ENCODE results near the gene RETREG1.

GRCh38 chr5:16510098-16510497 lies 106.7 kb downstream of the RETREG1 start:
- TF ChIP-seq EZH2 (IDR thresholded peaks at IDR 0.05) (no peak), POLR2AphosphoS5 (IDR thresholded peaks at IDR 0.05; ENCODE audit: borderline replicate concordance, low read depth, low read length) (no peak)
